ENCODE data around the gene EFHC1.

The EFHC1 gene

GRCh38 chr6:52516269-52516668 lies 96.1 kb downstream of the EFHC1 start:
- no peak for DNase-seq (ENCODE audit: low read depth in 4 of 4, low spot score in 1 of 4)

GRCh38 chr6:52516943-52517342 lies 96.8 kb downstream of the EFHC1 start:
- no peak for DNase-seq (ENCODE audit: low read depth in 4 of 4, low spot score in 1 of 4)

- DNase-seq (ENCODE audit: low read depth in 4 of 4, low spot score in 1 of 4) = peak in 2 of 4 experiments; percentile 16 to 37
Measured at GRCh38 chr6:52517502-52518278, 97.5 kb downstream of the EFHC1 start.

- DNase-seq (ENCODE audit: low read depth in 4 of 4, low spot score in 1 of 4) = no peak
Measured at GRCh38 chr6:52518279-52518945, 98.3 kb downstream of the EFHC1 start.

GRCh38 chr6:52519618-52520017 lies 99.5 kb downstream of the EFHC1 start:
- DNase-seq (ENCODE audit: low read depth in 4 of 4, low spot score in 1 of 4) = no peak

- no peak for DNase-seq (ENCODE audit: low read depth in 4 of 4, low spot score in 1 of 4)
Measured at GRCh38 chr6:52522151-52522626, 102.0 kb downstream of the EFHC1 start.

- no peak for DNase-seq (ENCODE audit: low read depth in 4 of 4, low spot score in 1 of 4)
Measured at GRCh38 chr6:52522655-52523054, 102.5 kb downstream of the EFHC1 start.

- DNase-seq (ENCODE audit: low read depth in 4 of 4, low spot score in 1 of 4) = no peak
Measured at GRCh38 chr6:52523378-52524142, 103.4 kb downstream of the EFHC1 start.

- no peak for DNase-seq (ENCODE audit: low read depth in 4 of 4, low spot score in 1 of 4)
Measured at GRCh38 chr6:52524918-52525317, 104.8 kb downstream of the EFHC1 start.

GRCh38 chr6:52526634-52527033 lies 106.5 kb downstream of the EFHC1 start:
- DNase-seq (ENCODE audit: low read depth in 4 of 4, low spot score in 1 of 4) = no peak

GRCh38 chr6:52527436-52527835 lies 107.3 kb downstream of the EFHC1 start:
- DNase-seq (ENCODE audit: low read depth in 4 of 4, low spot score in 1 of 4) = no peak

- DNase-seq (ENCODE audit: low read depth in 4 of 4, low spot score in 1 of 4) = no peak
Measured at GRCh38 chr6:52529311-52529710, 109.2 kb downstream of the EFHC1 start.

GRCh38 chr6:52530351-52530750 lies 110.2 kb downstream of the EFHC1 start:
- no peak for DNase-seq (ENCODE audit: low read depth in 4 of 4, low spot score in 1 of 4)

GRCh38 chr6:52531396-52531795 lies 111.3 kb downstream of the EFHC1 start:
- DNase-seq (ENCODE audit: low read depth in 4 of 4, low spot score in 1 of 4) = no peak

GRCh38 chr6:52531834-52532233 lies 111.7 kb downstream of the EFHC1 start:
- no peak for DNase-seq (ENCODE audit: low read depth in 4 of 4, low spot score in 1 of 4)

GRCh38 chr6:52532457-52532856 lies 112.3 kb downstream of the EFHC1 start:
- no peak for DNase-seq (ENCODE audit: low read depth in 4 of 4, low spot score in 1 of 4)

GRCh38 chr6:52533491-52533890 lies 113.3 kb downstream of the EFHC1 start:
- no peak for DNase-seq (ENCODE audit: low read depth in 4 of 4, low spot score in 1 of 4)

- no peak for DNase-seq (ENCODE audit: low read depth in 4 of 4, low spot score in 1 of 4)
Measured at GRCh38 chr6:52534363-52534762, 114.2 kb downstream of the EFHC1 start.

- no peak for DNase-seq (ENCODE audit: low read depth in 4 of 4, low spot score in 1 of 4)
Measured at GRCh38 chr6:52534966-52535390, 114.8 kb downstream of the EFHC1 start.

- DNase-seq (ENCODE audit: low read depth in 4 of 4, low spot score in 1 of 4) = no peak
Measured at GRCh38 chr6:52535711-52536423, 115.7 kb downstream of the EFHC1 start.

- no peak for DNase-seq (ENCODE audit: low read depth in 4 of 4, low spot score in 1 of 4)
Measured at GRCh38 chr6:52536424-52536916, 116.3 kb downstream of the EFHC1 start.

Measured in stimulated activated CD4-positive, alpha-beta T cell treated with anti-CD3 and anti-CD28 coated beads, Interleukin-1b, Interleukin-23, amount 100 ng/mL, for 24 hours (primary cell).